Natural killer cell (primary cell): Measurements from ENCODE around the gene TFPI. TPM values are rescaled to one million over a fixed set of nuclear protein-coding genes. Genes with fewer than 3 reads are reported as not detected.

Experiments used
- ATAC-seq, 3 donors: fragments of 150-1000 bp in 2 of 3; fragments of 200-7000 bp in 1 of 3; cut with Tn5 transposase; 1 replicate in 1 of 3; 2 replicates in 2 of 3; pipeline ENCODE4 v1.10.0; 2021; ENCODE audit warnings: mild to moderate bottlenecking in 2 of 3, moderate library complexity in 2 of 3
- DNase-seq, 2 donors: peaks; one replicate each; pipeline versions ENCODE4 v3.0.0 to v3.0.0-alpha.2; 2013 to 2021; ENCODE audit warnings: mixed read lengths in 1 of 2
- H3K27ac ChIP-seq: one replicate; pipeline ENCODE4 v1.5.1; 2013; ENCODE audit warnings: mild to moderate bottlenecking, low read length
- H3K27me3 ChIP-seq: one replicate; pipeline ENCODE4 v1.6.1; 2013; ENCODE audit warnings: low read length; ENCODE audit not compliant: control insufficient read depth, insufficient read depth
- H3K36me3 ChIP-seq: one replicate; pipeline ENCODE4 v1.6.1; 2013; ENCODE audit warnings: low read length; ENCODE audit not compliant: control insufficient read depth, insufficient read depth
- H3K4me1 ChIP-seq: one replicate; pipeline ENCODE4 v1.6.1; 2013; ENCODE audit warnings: low read length; ENCODE audit not compliant: control insufficient read depth, insufficient read depth
- H3K4me3 ChIP-seq: one replicate; pipeline ENCODE4 v1.5.1; 2013; ENCODE audit warnings: low read length
- H3K9me3 ChIP-seq: one replicate; pipeline ENCODE4 v1.6.1; 2013; ENCODE audit warnings: low read length; ENCODE audit not compliant: control insufficient read depth, insufficient read depth
- H3K27ac Mint-ChIP-seq, 2 donors: one replicate each; pipeline ENCODE4 v1.8.0; 2022; ENCODE audit warnings: mild to moderate bottlenecking in 2 of 2, mixed read lengths in 2 of 2, moderate library complexity in 1 of 2
- H3K27me3 Mint-ChIP-seq, 2 donors: one replicate each; pipeline ENCODE4 v1.8.0; 2022; ENCODE audit warnings: low read depth in 2 of 2, mixed read lengths in 2 of 2
- H3K36me3 Mint-ChIP-seq: one replicate; pipeline ENCODE4 v1.8.0; 2022; ENCODE audit warnings: mixed read lengths
- H3K4me1 Mint-ChIP-seq, 2 donors: one replicate each; pipeline ENCODE4 v1.8.0; 2022; ENCODE audit warnings: mixed read lengths in 2 of 2
- H3K4me3 Mint-ChIP-seq: one replicate; pipeline ENCODE4 v1.8.0; 2022; ENCODE audit warnings: mild to moderate bottlenecking, moderate library complexity, mixed read lengths
- H3K9me3 Mint-ChIP-seq, 2 donors: one replicate each; pipeline ENCODE4 v1.8.0; 2022; ENCODE audit warnings: mixed read lengths in 2 of 2
- CTCF ChIP-seq: fragments of 200-600 bp; IDR thresholded peaks from one replicate; pipeline ENCODE4 v1.8.0; 2022; ENCODE audit warnings: antibody characterized with exemption
- WGBS: methylation state at CpG from one replicate; pipeline ENCODE4 v1.1.7; 2013; ENCODE audit warnings: missing lambda C conversion rate; ENCODE audit not compliant: insufficient coverage; 5-methylcytosine and 5-hydroxymethylcytosine counted together
- intact Hi-C: fragments of 100-400 bp; cut with micrococcal nuclease; formaldehyde crosslinking; loops from one replicate; pipeline ENCODE4 v1.14.2; 2022
- total RNA-seq, 4 donors: library from RNA; stranded (reverse); fragments of 120-200 nt in 1 of 4; gene quantifications; one replicate each; pipeline versions ENCODE4 v1.2.3 to v1.2.4, GENCODE V29; 2013 to 2022

The TFPI gene
- total RNA-seq, 3 donors from 2014 or later (not counting 1 experiment from before 2014, with no cell fraction given), result 0.10 to 1.2 (median 0.23) TPM

GRCh38 chr2:187497140-187497539, 57.1 kb downstream of the TFPI start:
- no CpG with 5 or more reads among the region's 2 CpGs for WGBS
- ATAC-seq, result no peak
- intact Hi-C loops, result no loop called here

DNA sequence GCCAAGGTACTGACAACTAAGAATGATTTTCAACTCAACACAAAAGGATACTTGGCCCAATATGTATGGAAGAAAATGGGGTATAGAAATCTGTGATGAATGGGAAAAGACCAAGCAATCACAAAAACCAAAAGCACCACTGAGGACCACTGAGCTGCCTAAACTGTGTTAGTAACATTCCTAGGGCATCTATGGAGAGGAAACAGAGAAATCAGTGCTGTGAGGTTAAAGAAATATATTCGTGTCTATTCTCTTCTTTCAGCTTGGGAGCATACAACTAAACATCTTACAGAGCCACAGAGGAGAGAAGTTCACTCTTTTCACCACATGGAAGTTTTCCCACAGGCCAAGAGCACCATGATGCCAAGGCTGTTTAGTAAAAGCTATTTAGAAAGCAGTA, 58.9 kb downstream of the TFPI start:
- Mint-ChIP-seq H3K4me1 (peaks cover 0 to 5% of the 10 kb centered on the region in 2 donors), H3K27me3 (no peaks in the 10 kb centered on the region), H3K27ac (no peak overlapping the region), H3K4me3 (no peak overlapping the region), H3K9me3 (peaks cover 5 to 6% of the 10 kb centered on the region in 2 donors), H3K36me3 (no peaks in the 10 kb centered on the region)
- no peak for TF ChIP-seq CTCF
- H3K36me3 ChIP-seq, result no peaks in the 10 kb centered on the region
- DNase-seq (no peak), ATAC-seq (no peak)
- H3K9me3 ChIP-seq, result no peaks in the 10 kb centered on the region
- WGBS, result 60% methylated on average over 1 of the region's 1 CpG
- no peaks in the 10 kb centered on the region for H3K4me1 ChIP-seq
- intact Hi-C loops, result no loop called here
- H3K27ac ChIP-seq, result no peak overlapping the region
- no peak overlapping the region for H3K4me3 ChIP-seq
- no peaks in the 10 kb centered on the region for H3K27me3 ChIP-seq

More at GRCh38 chr2:187497140-187497539, 57.1 kb downstream of the TFPI start:
- peaks cover 0 to 5% of the 10 kb centered on the region in 2 donors for H3K4me1 Mint-ChIP-seq
- no peaks in the 10 kb centered on the region for H3K4me1 ChIP-seq
- no peak overlapping the region for H3K4me3 ChIP-seq
- H3K27ac ChIP-seq, result no peak overlapping the region
- H3K36me3 Mint-ChIP-seq, result no peaks in the 10 kb centered on the region
- H3K9me3 Mint-ChIP-seq, result peaks cover 2 to 4% of the 10 kb centered on the region in 2 donors
- no peak overlapping the region for H3K4me3 Mint-ChIP-seq
- H3K27me3 Mint-ChIP-seq, result no peaks in the 10 kb centered on the region
- no peak for DNase-seq
- H3K27ac Mint-ChIP-seq, result no peak overlapping the region
- H3K27me3 ChIP-seq, result no peaks in the 10 kb centered on the region
- H3K36me3 ChIP-seq, result no peaks in the 10 kb centered on the region
- TF ChIP-seq CTCF, result no peak
- no peaks in the 10 kb centered on the region for H3K9me3 ChIP-seq

DNA sequence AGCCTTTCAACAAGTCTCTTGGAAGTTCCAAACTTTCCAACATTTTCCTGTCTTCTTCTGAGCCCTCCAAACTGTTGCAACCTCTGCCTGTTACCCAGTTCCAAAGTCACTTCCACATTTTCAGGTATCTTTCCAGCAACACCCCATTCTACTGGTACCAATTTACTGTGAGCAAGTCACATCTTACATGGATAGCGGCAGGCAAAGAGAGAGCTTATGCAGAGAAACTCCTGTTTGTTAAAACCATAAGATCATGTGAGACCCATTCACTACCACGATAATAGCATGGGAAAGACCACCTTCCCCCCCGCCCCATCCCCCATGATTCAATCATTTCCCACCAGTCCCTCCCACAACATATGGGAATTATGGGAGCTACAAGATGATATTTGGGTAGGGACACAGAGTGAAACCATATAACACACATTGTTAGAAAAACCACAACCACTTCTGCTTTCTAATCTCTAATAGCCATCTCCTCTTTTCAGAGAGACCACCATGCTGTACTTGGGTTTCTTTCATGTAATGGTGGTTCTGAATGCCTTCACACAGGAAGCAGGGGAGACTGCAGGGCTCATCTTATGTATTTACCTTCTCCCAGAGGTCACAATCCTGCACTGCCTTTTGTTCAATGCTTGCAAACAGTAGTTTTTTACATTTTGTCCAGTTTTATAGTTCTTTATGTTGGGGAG, 60.2 kb downstream of the TFPI start:
- no peak for ATAC-seq
- Histone ChIP-seq H3K27ac (no peak overlapping the region), H3K4me3 (no peak overlapping the region), H3K36me3 (no peaks in the 10 kb centered on the region), H3K4me1 (no peaks in the 10 kb centered on the region), H3K9me3 (no peaks in the 10 kb centered on the region), H3K27me3 (no peaks in the 10 kb centered on the region)
- Mint-ChIP-seq H3K36me3 (no peaks in the 10 kb centered on the region), H3K27ac (no peak overlapping the region), H3K9me3 (peaks cover 5 to 6% of the 10 kb centered on the region in 2 donors), H3K27me3 (no peaks in the 10 kb centered on the region), H3K4me1 (peaks cover 0 to 5% of the 10 kb centered on the region in 2 donors), H3K4me3 (no peak overlapping the region)
- 100% methylated on average over 1 of the region's 3 CpGs for WGBS
- TF ChIP-seq CTCF, result no peak
- intact Hi-C loops, result no loop called here
- no peak for DNase-seq

GRCh38 chr2:187493180-187493579, 61.1 kb downstream of the TFPI start:
- no peak overlapping the region for H3K4me3 ChIP-seq
- DNase-seq (no peak), ATAC-seq (no peak)
- H3K4me1 ChIP-seq, result no peaks in the 10 kb centered on the region
- no peaks in the 10 kb centered on the region for H3K27me3 Mint-ChIP-seq
- H3K4me1 Mint-ChIP-seq, result peaks cover 0 to 5% of the 10 kb centered on the region in 2 donors
- no peak for TF ChIP-seq CTCF
- no peaks in the 10 kb centered on the region for H3K27me3 ChIP-seq
- no peak overlapping the region for H3K27ac Mint-ChIP-seq
- no peaks in the 10 kb centered on the region for H3K36me3 Mint-ChIP-seq
- H3K36me3 ChIP-seq, result no peaks in the 10 kb centered on the region
- intact Hi-C loops, result no loop called here
- H3K9me3 ChIP-seq, result no peaks in the 10 kb centered on the region
- no peak overlapping the region for H3K4me3 Mint-ChIP-seq
- H3K27ac ChIP-seq, result no peak overlapping the region
- WGBS, result 84% methylated on average over 5 of the region's 5 CpGs
- peaks cover 5 to 6% of the 10 kb centered on the region in 2 donors for H3K9me3 Mint-ChIP-seq
